ENCODE data around the gene ADCY5.

Gene ADCY5

DNA sequence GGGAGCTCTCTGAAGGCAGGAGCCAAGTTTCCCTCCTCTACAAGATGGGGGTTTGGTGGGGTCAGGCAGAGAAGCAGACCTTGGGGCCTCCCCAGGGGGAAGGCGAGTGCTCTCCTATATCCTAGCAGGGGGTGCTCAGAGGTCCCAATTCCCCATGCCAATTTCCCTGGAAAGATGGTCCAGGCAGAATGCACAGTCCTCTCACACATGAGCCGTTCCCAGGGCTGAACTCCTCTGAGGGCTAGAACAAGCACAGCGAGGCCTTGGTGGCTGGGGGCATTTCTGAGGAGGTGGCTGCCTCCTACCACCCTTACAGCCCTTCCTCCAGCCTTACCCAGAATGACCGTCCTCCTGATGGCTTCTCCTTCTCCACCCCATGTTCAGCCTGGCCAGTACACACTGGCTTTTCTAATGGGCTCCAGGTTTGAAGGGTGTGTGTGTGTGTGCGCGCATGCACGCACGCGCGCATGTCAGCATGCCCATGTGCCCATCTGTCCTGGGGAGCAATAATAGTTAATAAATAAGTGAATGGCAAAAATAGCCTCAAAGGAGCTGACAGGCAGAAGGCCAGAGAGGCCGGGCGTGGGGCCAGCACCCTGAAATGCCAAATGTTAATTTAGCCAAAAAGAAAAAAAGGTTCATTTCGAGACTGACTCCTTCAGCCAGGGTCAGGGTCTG is 24.4 kb downstream of the ADCY5 start:
- Histone ChIP-seq H3K4me3 (ENCODE audit: low read depth, low read length) (no peak overlapping the region), H3K4me1 (ENCODE audit: control insufficient read depth, insufficient read depth, low read length) (0 out of 2 replicates have a peak, but pooled peaks cover 2% of the 10 kb centered on the region), H3K27ac (ENCODE audit: extremely low read depth, low read depth, low read length) (no peak overlapping the region), H3K36me3 (ENCODE audit: control insufficient read depth in 2 of 2, insufficient read depth in 1 of 2, low read length in 2 of 2) (no peaks in the 10 kb centered on the region), H3K9me3 (ENCODE audit: control insufficient read depth, insufficient read depth, low read depth, low read length) (no peaks in the 10 kb centered on the region)
- ChIA-PET CTCF (interaction anchor here (0.9 kb wide), 1 partner anchor 24 kb away, joined by 3 read pairs; the partner anchor contains the start of gene ADCY5), POLR2A (no interaction called here)
- TF ChIP-seq ZNF248 (tag by site-specific recombination; IDR thresholded peaks at IDR 0.05) (no peak), ZNF558 (tag by site-specific recombination; IDR thresholded peaks at IDR 0.05) (no peak), ZNF266 (tag by site-specific recombination; IDR thresholded peaks at IDR 0.05; ENCODE audit: low read depth) (no peak), TCF7L2 (IDR thresholded peaks at IDR 0.05; ENCODE audit: borderline replicate concordance, low read depth, low read length) (no peak), YY2 (tag by site-specific recombination; IDR thresholded peaks at IDR 0.05) (no peak)
- TF ChIP-seq, protein P1, sequence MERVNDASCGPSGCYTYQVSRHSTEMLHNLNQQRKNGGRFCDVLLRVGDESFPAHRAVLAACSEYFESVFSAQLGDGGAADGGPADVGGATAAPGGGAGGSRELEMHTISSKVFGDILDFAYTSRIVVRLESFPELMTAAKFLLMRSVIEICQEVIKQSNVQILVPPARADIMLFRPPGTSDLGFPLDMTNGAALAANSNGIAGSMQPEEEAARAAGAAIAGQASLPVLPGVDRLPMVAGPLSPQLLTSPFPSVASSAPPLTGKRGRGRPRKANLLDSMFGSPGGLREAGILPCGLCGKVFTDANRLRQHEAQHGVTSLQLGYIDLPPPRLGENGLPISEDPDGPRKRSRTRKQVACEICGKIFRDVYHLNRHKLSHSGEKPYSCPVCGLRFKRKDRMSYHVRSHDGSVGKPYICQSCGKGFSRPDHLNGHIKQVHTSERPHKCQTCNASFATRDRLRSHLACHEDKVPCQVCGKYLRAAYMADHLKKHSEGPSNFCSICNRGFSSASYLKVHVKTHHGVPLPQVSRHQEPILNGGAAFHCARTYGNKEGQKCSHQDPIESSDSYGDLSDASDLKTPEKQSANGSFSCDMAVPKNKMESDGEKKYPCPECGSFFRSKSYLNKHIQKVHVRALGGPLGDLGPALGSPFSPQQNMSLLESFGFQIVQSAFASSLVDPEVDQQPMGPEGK (tag by site-specific recombination; IDR thresholded peaks at IDR 0.05) = no peak
- TF ChIP-seq, protein P2, sequence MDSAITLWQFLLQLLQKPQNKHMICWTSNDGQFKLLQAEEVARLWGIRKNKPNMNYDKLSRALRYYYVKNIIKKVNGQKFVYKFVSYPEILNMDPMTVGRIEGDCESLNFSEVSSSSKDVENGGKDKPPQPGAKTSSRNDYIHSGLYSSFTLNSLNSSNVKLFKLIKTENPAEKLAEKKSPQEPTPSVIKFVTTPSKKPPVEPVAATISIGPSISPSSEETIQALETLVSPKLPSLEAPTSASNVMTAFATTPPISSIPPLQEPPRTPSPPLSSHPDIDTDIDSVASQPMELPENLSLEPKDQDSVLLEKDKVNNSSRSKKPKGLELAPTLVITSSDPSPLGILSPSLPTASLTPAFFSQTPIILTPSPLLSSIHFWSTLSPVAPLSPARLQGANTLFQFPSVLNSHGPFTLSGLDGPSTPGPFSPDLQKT (IDR thresholded peaks at IDR 0.05; ENCODE audit: borderline replicate concordance, low read depth, low read length) = no peak

DNA sequence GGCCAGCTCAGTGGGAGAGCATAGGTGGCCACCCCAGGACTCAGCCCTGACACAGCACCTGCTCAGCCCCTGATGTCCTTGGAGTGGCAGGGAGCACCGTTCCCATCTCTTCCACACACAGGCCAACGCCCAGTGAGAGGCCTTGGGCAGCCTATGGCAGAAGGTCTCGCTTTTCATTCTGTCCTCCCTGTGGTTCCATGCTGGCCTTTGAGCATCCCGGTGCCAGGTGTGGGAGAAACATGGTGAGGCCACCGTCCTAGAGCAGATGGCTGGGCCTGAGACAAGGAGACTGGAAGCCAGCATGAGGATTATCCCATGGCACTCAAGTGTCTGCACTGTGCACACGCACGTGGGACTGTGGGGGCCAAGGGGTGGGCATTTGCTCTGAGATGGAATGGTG is 25.1 kb downstream of the ADCY5 start:
- H3K9me3 ChIP-seq (ENCODE audit: control insufficient read depth, insufficient read depth, low read depth, low read length) = no peaks in the 10 kb centered on the region
- TF ChIP-seq, protein P3, sequence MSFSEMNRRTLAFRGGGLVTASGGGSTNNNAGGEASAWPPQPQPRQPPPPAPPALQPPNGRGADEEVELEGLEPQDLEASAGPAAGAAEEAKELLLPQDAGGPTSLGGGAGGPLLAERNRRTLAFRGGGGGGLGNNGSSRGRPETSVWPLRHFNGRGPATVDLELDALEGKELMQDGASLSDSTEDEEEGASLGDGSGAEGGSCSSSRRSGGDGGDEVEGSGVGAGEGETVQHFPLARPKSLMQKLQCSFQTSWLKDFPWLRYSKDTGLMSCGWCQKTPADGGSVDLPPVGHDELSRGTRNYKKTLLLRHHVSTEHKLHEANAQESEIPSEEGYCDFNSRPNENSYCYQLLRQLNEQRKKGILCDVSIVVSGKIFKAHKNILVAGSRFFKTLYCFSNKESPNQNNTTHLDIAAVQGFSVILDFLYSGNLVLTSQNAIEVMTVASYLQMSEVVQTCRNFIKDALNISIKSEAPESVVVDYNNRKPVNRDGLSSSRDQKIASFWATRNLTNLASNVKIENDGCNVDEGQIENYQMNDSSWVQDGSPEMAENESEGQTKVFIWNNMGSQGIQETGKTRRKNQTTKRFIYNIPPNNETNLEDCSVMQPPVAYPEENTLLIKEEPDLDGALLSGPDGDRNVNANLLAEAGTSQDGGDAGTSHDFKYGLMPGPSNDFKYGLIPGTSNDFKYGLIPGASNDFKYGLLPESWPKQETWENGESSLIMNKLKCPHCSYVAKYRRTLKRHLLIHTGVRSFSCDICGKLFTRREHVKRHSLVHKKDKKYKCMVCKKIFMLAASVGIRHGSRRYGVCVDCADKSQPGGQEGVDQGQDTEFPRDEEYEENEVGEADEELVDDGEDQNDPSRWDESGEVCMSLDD (tag by site-specific recombination; IDR thresholded peaks at IDR 0.05) = no peak
- TF ChIP-seq SP7 (tag by site-specific recombination; IDR thresholded peaks at IDR 0.05) = no peak
- no peak for TF ChIP-seq ZNF658 (tag by site-specific recombination; IDR thresholded peaks at IDR 0.05)
- no peak for TF ChIP-seq KLF16 (tag by site-specific recombination; IDR thresholded peaks at IDR 0.05)
- no peak for TF ChIP-seq KLF10 (tag by site-specific recombination; IDR thresholded peaks at IDR 0.05)
- no peak for TF ChIP-seq ZNF426 (tag by site-specific recombination; IDR thresholded peaks at IDR 0.05)
- TF ChIP-seq ZNF785 (tag by site-specific recombination; IDR thresholded peaks at IDR 0.05) = no peak
- TF ChIP-seq ZFHX2 (tag by site-specific recombination; conservative IDR thresholded peaks at IDR 0.05) = no peak
- no peak for TF ChIP-seq ZNF24 (tag by site-specific recombination; IDR thresholded peaks at IDR 0.05)
- TF ChIP-seq ZNF302 (tag by site-specific recombination; IDR thresholded peaks at IDR 0.05; ENCODE audit: low read depth) = no peak
- TF ChIP-seq ZNF394 (tag by site-specific recombination; IDR thresholded peaks at IDR 0.05; ENCODE audit: borderline replicate concordance) = no peak
- TF ChIP-seq GLIS1 (tag by site-specific recombination; IDR thresholded peaks at IDR 0.05) = no peak
- TF ChIP-seq ZNF324 (tag by site-specific recombination; IDR thresholded peaks at IDR 0.05) = no peak
- no peak for TF ChIP-seq ZIC2 (tag by site-specific recombination; IDR thresholded peaks at IDR 0.05)
- TF ChIP-seq ZNF776 (tag by site-specific recombination; IDR thresholded peaks at IDR 0.05; ENCODE audit: borderline replicate concordance) = no peak
- no peak for TF ChIP-seq ZNF629 (tag by site-specific recombination; IDR thresholded peaks at IDR 0.05)
- TF ChIP-seq REPIN1 (tag by site-specific recombination; IDR thresholded peaks at IDR 0.05; ENCODE audit: low read depth) = no peak
- TF ChIP-seq ZNF335 (tag by site-specific recombination; conservative IDR thresholded peaks at IDR 0.05) = no peak
- H3K4me1 ChIP-seq (ENCODE audit: control insufficient read depth, insufficient read depth, low read length) = 0 out of 2 replicates have a peak, but pooled peaks cover 2% of the 10 kb centered on the region
- H3K27ac ChIP-seq (ENCODE audit: extremely low read depth, low read depth, low read length) = no peak overlapping the region
- POLR2A ChIA-PET = no interaction called here
- no peak overlapping the region for H3K4me3 ChIP-seq (ENCODE audit: low read depth, low read length)
- CTCF ChIA-PET = no interaction called here
- no peaks in the 10 kb centered on the region for H3K36me3 ChIP-seq (ENCODE audit: control insufficient read depth in 2 of 2, insufficient read depth in 1 of 2, low read length in 2 of 2)
